Nephron (organoid): ENCODE measurements around the gene RPL36AL.

Experiments used
- H3K27ac Mint-ChIP-seq, 3 experiments: 2 replicates each; pipeline ENCODE4 v1.8.0; 2020; ENCODE audit warnings: mixed read lengths in 3 of 3, mild to moderate bottlenecking in 2 of 3, moderate library complexity in 1 of 3
- H3K27me3 Mint-ChIP-seq: 2 replicates; pipeline ENCODE4 v1.8.0; 2021; ENCODE audit warnings: low read depth, mild to moderate bottlenecking, moderate library complexity, mixed read lengths
- H3K36me3 Mint-ChIP-seq: 2 replicates; pipeline ENCODE4 v1.8.0; 2020; ENCODE audit warnings: low read depth, mixed read lengths
- H3K4me1 Mint-ChIP-seq: 2 replicates; pipeline ENCODE4 v1.8.0; 2020; ENCODE audit warnings: mixed read lengths
- H3K4me3 Mint-ChIP-seq, 3 experiments: 2 replicates each; pipeline ENCODE4 v1.8.0; 2020; ENCODE audit warnings: mild to moderate bottlenecking in 3 of 3, mixed read lengths in 3 of 3, moderate library complexity in 2 of 3
- H3K9me3 Mint-ChIP-seq: 2 replicates; pipeline ENCODE4 v1.8.0; 2020; ENCODE audit warnings: mixed read lengths
- CTCF ChIP-seq, 3 experiments: fragments of 200-600 bp; sonication (generic); IDR thresholded peaks; one replicate each; pipeline ENCODE4 v1.5.0; 2021; ENCODE audit warnings: antibody characterized with exemption in 3 of 3; ENCODE audit not compliant: unreplicated experiment in 3 of 3

The RPL36AL gene

DNA sequence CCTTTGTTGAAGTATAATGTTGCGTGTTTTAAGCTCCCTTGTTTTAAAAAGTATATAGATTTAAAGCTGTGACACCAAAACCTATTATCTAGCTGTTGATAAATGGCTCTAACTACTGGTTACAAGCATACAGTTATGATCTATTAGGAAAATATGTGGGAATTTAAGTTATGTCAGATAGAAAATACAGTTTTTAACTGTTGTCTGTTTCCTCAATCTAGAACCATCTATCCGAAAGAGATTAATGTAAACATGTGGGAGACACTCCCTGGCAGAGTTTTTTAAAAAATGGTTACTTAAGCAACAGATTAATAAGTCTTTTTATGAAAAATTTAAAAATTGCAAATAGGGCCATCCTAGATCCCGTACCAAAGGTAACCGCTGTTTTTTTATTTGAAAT is 8.2 kb downstream of the RPL36AL start:
- Mint-ChIP-seq H3K27me3 (no peaks in the 10 kb centered on the region), H3K27ac (peak overlapping the region in 2 of 3 experiments; percentile 61 to 81), H3K9me3 (no peaks in the 10 kb centered on the region), H3K4me1 (no peaks in the 10 kb centered on the region), H3K4me3 (no peak overlapping the region), H3K36me3 (peaks cover 26% of the 10 kb centered on the region)
- TF ChIP-seq CTCF (IDR thresholded peaks at IDR 0.05; ENCODE audit: unreplicated experiment in 3 of 3) = no peak

GRCh38 chr14:49607583-49607982 is 12.8 kb downstream of the RPL36AL start:
- Mint-ChIP-seq H3K27ac (no peak overlapping the region), H3K4me1 (no peaks in the 10 kb centered on the region), H3K27me3 (no peaks in the 10 kb centered on the region), H3K4me3 (no peak overlapping the region), H3K36me3 (peaks cover 22% of the 10 kb centered on the region), H3K9me3 (no peaks in the 10 kb centered on the region)
- TF ChIP-seq CTCF (IDR thresholded peaks at IDR 0.05; ENCODE audit: unreplicated experiment in 3 of 3) = no peak

- no peaks in the 10 kb centered on the region for H3K27me3 Mint-ChIP-seq
- peak within 1 kb of the TSS; percentile 99 to 100 (median 99) for H3K27ac Mint-ChIP-seq
- no peaks in the 10 kb centered on the region for H3K36me3 Mint-ChIP-seq
- TF ChIP-seq CTCF (IDR thresholded peaks at IDR 0.05; ENCODE audit: unreplicated experiment in 3 of 3) = no peak
- H3K4me3 Mint-ChIP-seq = peak within 1 kb of the TSS; percentile 94 to 98 (median 97)
- H3K4me1 Mint-ChIP-seq = peaks cover 33% of the 10 kb centered on the region
- H3K9me3 Mint-ChIP-seq = no peaks in the 10 kb centered on the region
These were observed 21.7 kb downstream of the RPL36AL start, which contains the start of gene LRR1 for GRCh38 chr14:49598485-49599300. Gene LRR1, plus strand, starts transcription at chr14:49598940. Its CDS starts 81 bp downstream, at chr14:49599021.

GRCh38 chr14:49598189-49598484 is 22.3 kb downstream of the RPL36AL start:
- no peak for TF ChIP-seq CTCF (IDR thresholded peaks at IDR 0.05; ENCODE audit: unreplicated experiment in 3 of 3)
- Mint-ChIP-seq H3K27ac (peak overlapping the region; percentile 99 to 100 (median 99)), H3K27me3 (no peaks in the 10 kb centered on the region), H3K9me3 (no peaks in the 10 kb centered on the region), H3K36me3 (no peaks in the 10 kb centered on the region), H3K4me3 (peak overlapping the region; percentile 94 to 98 (median 97)), H3K4me1 (peaks cover 34% of the 10 kb centered on the region)

DNA sequence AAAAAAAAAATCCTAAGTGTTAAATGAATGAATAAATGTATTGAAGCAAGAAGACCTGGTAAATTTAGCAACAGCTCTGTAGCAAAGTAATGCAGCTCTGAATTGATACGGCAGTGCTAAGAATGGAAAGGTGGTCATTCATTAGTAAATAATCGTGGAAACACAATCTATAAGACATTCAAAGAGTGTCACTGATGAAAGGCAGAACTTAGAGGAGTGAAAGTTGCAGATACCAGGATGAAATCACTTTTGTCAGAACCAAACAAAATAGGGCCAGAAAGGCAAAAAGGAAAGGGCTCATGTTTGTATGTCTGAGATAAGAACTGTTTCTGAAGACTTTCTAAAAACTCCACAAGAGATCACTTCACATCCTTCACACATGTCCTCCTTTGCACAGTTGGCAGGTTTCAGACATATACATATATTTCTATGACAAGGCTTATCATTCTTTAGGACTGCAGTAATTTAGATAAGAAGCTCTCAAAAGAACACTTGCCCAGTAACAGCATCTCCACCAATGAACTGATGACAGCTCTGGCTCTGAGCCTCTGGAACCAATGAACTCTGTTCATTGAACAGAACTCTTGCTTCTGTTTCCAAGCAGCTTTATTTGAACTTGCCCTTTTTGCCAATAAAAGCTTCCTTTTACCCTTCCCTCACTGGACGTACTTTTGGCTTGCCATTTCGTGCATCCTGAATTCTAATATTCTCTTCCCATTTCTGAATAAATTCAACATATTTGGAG is 25.9 kb downstream of the RPL36AL start:
- H3K4me3 Mint-ChIP-seq = peak overlapping the region; percentile 10 to 69 (median 46)

More for the DNA sequence above, 25.9 kb downstream of the RPL36AL start:
- no peak for TF ChIP-seq CTCF (IDR thresholded peaks at IDR 0.05; ENCODE audit: unreplicated experiment in 3 of 3)
- H3K27me3 Mint-ChIP-seq = no peaks in the 10 kb centered on the region
- H3K27ac Mint-ChIP-seq = peak overlapping the region; percentile 79 to 83 (median 81)
- H3K4me1 Mint-ChIP-seq = peaks cover 26% of the 10 kb centered on the region
- H3K9me3 Mint-ChIP-seq = no peaks in the 10 kb centered on the region
- no peaks in the 10 kb centered on the region for H3K36me3 Mint-ChIP-seq
